ENCODE measurements around the gene ATP8B4. TPM values are rescaled to one million over a fixed set of nuclear protein-coding genes. Genes with fewer than 3 reads are reported as not detected.

ATP8B4 gene
- total RNA-seq, 1 donor from 2014 or later, result 9.8 TPM

- no peak for DNase-seq (ENCODE audit: extremely low spot score in 2 of 2)
- H3K4me1 ChIP-seq, result no peaks in the 10 kb centered on the region
- no peaks in the 10 kb centered on the region for H3K36me3 ChIP-seq
- no peak overlapping the region for H3K27ac ChIP-seq
- no peak overlapping the region for H3K4me3 ChIP-seq
- TF ChIP-seq CTCF (IDR thresholded peaks at IDR 0.05) (no peak), POLR2A (IDR thresholded peaks at IDR 0.05) (no peak), POLR2AphosphoS5 (IDR thresholded peaks at IDR 0.05; ENCODE audit: insufficient read depth in 1 of 2, low read depth in 1 of 2) (no peak)
- intact Hi-C loops (cut with DNase I), result no loop called here
- H3K9me3 ChIP-seq, result no peaks in the 10 kb centered on the region
- no peaks in the 10 kb centered on the region for H3K27me3 ChIP-seq
These were observed 31.8 kb upstream of the ATP8B4 start for GRCh38 chr15:50150851-50151250.

GRCh38 chr15:50150349-50150748, 31.3 kb upstream of the ATP8B4 start:
- Histone ChIP-seq H3K4me3 (no peak overlapping the region), H3K4me1 (no peaks in the 10 kb centered on the region), H3K9me3 (no peaks in the 10 kb centered on the region), H3K36me3 (no peaks in the 10 kb centered on the region), H3K27me3 (no peaks in the 10 kb centered on the region), H3K27ac (no peak overlapping the region)
- intact Hi-C loops (cut with DNase I), result no loop called here
- no peak for DNase-seq (ENCODE audit: extremely low spot score in 2 of 2)
- TF ChIP-seq CTCF (IDR thresholded peaks at IDR 0.05), result no peak
- no peak for TF ChIP-seq POLR2AphosphoS5 (IDR thresholded peaks at IDR 0.05; ENCODE audit: insufficient read depth in 1 of 2, low read depth in 1 of 2)
- no peak for TF ChIP-seq POLR2A (IDR thresholded peaks at IDR 0.05)

- H3K27ac ChIP-seq, result no peak overlapping the region
- no peaks in the 10 kb centered on the region for H3K9me3 ChIP-seq
- H3K4me1 ChIP-seq, result no peaks in the 10 kb centered on the region
- H3K27me3 ChIP-seq, result no peaks in the 10 kb centered on the region
- intact Hi-C loops (cut with DNase I), result loop anchor here (10.0 kb wide), 1 partner anchor 914 kb away; no protein-coding TSS in a partner anchor
- H3K36me3 ChIP-seq, result no peaks in the 10 kb centered on the region
- DNase-seq (ENCODE audit: extremely low spot score in 2 of 2), result no peak
- no peak overlapping the region for H3K4me3 ChIP-seq
- no peak for TF ChIP-seq POLR2A (IDR thresholded peaks at IDR 0.05)
- TF ChIP-seq CTCF (IDR thresholded peaks at IDR 0.05), result no peak
- no peak for TF ChIP-seq POLR2AphosphoS5 (IDR thresholded peaks at IDR 0.05; ENCODE audit: insufficient read depth in 1 of 2, low read depth in 1 of 2)
These were observed 30.1 kb upstream of the ATP8B4 start for GRCh38 chr15:50149090-50149489.

GRCh38 chr15:50148362-50148963, 29.4 kb upstream of the ATP8B4 start:
- intact Hi-C loops (cut with DNase I), result loop anchor here (10.0 kb wide), 1 partner anchor 914 kb away; no protein-coding TSS in a partner anchor
- Histone ChIP-seq H3K4me1 (no peaks in the 10 kb centered on the region), H3K4me3 (no peak overlapping the region), H3K9me3 (no peaks in the 10 kb centered on the region), H3K27ac (no peak overlapping the region), H3K27me3 (no peaks in the 10 kb centered on the region), H3K36me3 (no peaks in the 10 kb centered on the region)
- TF ChIP-seq POLR2A (IDR thresholded peaks at IDR 0.05) (no peak), CTCF (IDR thresholded peaks at IDR 0.05) (no peak), POLR2AphosphoS5 (IDR thresholded peaks at IDR 0.05; ENCODE audit: insufficient read depth in 1 of 2, low read depth in 1 of 2) (no peak)
- no peak for DNase-seq (ENCODE audit: extremely low spot score in 2 of 2)

GRCh38 chr15:50146632-50147031, 27.6 kb upstream of the ATP8B4 start:
- H3K27me3 ChIP-seq, result no peaks in the 10 kb centered on the region
- no peak overlapping the region for H3K27ac ChIP-seq
- DNase-seq (ENCODE audit: extremely low spot score in 2 of 2), result no peak
- no peaks in the 10 kb centered on the region for H3K36me3 ChIP-seq
- intact Hi-C loops (cut with DNase I), result loop anchor here (10.0 kb wide), 1 partner anchor 912 kb away; no protein-coding TSS in a partner anchor
- H3K4me1 ChIP-seq, result no peaks in the 10 kb centered on the region
- no peak overlapping the region for H3K4me3 ChIP-seq
- H3K9me3 ChIP-seq, result no peaks in the 10 kb centered on the region
- TF ChIP-seq POLR2AphosphoS5 (IDR thresholded peaks at IDR 0.05; ENCODE audit: insufficient read depth in 1 of 2, low read depth in 1 of 2) (no peak), POLR2A (IDR thresholded peaks at IDR 0.05) (no peak), CTCF (IDR thresholded peaks at IDR 0.05) (no peak)
